ENCODE measurements around the gene COL8A2.
A peak's percentile ranks its signal among the peaks of the same experiment; 100 is the strongest.

COL8A2 gene

DNA sequence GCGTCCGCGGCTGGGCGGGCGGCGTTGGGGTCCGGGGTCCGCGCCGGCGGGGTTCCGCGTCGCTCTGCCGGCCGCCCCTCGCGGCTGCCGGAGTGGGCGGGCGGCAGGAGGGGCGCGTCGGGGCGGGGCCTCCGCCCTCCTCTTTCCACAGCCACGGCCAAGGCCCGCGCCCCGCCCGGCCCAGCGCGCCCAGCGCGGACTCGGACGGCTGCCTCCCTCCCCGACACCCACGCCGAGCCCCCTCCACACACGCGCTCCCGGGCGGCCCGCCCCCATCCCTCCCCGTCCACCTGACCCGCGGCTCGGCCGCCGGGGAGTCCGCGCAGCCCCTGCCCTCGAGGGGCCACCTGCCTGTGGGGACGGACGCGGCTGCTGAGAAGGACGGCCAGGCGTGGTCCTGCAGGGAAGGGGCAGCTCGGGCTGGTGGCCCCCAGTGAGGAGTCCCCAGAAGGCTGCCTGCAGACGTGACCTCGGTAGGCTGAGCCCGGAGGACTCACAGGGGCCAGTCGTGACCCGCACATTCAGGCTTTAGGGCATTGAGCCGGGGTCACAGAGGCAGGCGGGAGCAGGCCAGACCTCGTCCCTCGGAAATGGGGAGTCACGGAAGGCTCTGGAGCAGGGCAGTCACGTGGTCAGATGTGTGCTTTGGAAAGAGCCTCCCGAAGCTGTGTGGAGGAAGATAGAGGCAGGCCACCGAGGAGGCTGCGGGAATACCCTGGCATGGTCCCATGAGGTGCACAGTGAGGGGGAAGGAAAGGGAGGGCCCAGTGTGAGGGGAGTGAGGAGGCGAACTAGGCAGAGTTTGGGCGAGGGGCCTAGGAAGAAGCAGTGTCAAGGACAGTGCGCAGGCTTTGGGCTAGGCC lies at the start of gene COL8A2:
TSS of gene COL8A2 (minus strand) at position 94 of the 863 bp plus-strand sequence. CDS start 24,980 bp downstream, outside the sequence.
- TF ChIP-seq, protein P1, sequence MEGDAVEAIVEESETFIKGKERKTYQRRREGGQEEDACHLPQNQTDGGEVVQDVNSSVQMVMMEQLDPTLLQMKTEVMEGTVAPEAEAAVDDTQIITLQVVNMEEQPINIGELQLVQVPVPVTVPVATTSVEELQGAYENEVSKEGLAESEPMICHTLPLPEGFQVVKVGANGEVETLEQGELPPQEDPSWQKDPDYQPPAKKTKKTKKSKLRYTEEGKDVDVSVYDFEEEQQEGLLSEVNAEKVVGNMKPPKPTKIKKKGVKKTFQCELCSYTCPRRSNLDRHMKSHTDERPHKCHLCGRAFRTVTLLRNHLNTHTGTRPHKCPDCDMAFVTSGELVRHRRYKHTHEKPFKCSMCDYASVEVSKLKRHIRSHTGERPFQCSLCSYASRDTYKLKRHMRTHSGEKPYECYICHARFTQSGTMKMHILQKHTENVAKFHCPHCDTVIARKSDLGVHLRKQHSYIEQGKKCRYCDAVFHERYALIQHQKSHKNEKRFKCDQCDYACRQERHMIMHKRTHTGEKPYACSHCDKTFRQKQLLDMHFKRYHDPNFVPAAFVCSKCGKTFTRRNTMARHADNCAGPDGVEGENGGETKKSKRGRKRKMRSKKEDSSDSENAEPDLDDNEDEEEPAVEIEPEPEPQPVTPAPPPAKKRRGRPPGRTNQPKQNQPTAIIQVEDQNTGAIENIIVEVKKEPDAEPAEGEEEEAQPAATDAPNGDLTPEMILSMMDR (IDR thresholded peaks at IDR 0.05; ENCODE audit: low read depth, low read length): no peak
- no peak for DNase-seq
- Histone ChIP-seq H3K27ac (no peak within 1 kb of the TSS), H3K4me3 (ENCODE audit: low read depth, low read length) (no peak within 1 kb of the TSS), H3K9me3 (ENCODE audit: severe bottlenecking) (peaks cover 3% of the 10 kb centered on the region), H3K36me3 (no peaks in the 10 kb centered on the region), H3K27me3 (ENCODE audit: insufficient read depth, low read depth, severe bottlenecking) (no peaks in the 10 kb centered on the region)

DNA sequence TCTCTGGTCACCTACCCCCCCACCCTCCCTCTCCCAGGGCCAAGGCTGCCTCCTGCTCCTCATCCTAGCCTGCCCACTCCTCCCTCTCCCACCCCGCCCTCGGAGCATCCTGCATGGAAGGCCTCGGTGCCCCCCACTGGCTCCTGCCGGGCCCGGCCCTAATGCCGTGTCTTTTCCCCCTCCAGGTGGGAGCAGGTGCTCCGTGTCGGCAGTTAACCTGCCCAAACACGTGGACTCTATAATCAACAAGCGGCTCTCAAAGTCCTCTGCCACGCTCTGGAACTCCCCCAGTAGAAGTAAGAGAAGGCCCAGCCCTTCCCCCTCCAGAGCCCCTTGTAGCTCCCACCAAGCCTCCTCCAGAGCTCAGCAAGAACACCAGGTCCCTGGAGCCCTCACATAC lies 49.7 kb upstream of the COL8A2 start:
- no peak overlapping the region for H3K4me3 ChIP-seq (ENCODE audit: low read depth, low read length)
- TF ChIP-seq, protein P1 (IDR thresholded peaks at IDR 0.05; ENCODE audit: low read depth, low read length): no peak
- H3K9me3 ChIP-seq (ENCODE audit: severe bottlenecking): no peaks in the 10 kb centered on the region
- H3K27me3 ChIP-seq (ENCODE audit: insufficient read depth, low read depth, severe bottlenecking): no peaks in the 10 kb centered on the region
- H3K36me3 ChIP-seq: peaks cover 82% of the 10 kb centered on the region
- H3K27ac ChIP-seq: no peak overlapping the region
- no peak for DNase-seq

DNA sequence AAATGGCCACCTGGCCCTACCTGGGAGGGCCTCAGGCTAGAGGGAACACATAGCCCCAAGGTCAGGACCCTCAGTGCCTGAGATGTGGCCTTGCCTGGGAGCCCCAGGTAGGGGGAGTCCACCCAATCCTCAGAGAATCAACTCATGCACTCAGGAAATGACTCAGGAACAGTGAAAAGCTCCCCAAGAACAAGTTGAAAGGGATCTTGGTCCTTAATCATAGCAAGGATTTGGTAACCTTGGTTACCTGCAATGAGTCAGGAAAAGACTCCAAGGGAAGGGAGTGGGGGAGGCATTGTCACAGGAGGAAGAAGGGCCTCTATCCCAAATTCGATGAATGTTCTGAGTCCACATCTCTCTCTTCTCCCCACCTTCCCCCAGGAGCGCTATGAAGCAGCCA lies 48.0 kb upstream of the COL8A2 start:
- Histone ChIP-seq H3K9me3 (ENCODE audit: severe bottlenecking) (no peaks in the 10 kb centered on the region), H3K27ac (peak overlapping the region; percentile 88), H3K36me3 (peaks cover 77% of the 10 kb centered on the region), H3K27me3 (ENCODE audit: insufficient read depth, low read depth, severe bottlenecking) (no peaks in the 10 kb centered on the region), H3K4me3 (ENCODE audit: low read depth, low read length) (no peak overlapping the region)
- no peak for DNase-seq
- TF ChIP-seq, protein P1 (IDR thresholded peaks at IDR 0.05; ENCODE audit: low read depth, low read length): no peak

DNA sequence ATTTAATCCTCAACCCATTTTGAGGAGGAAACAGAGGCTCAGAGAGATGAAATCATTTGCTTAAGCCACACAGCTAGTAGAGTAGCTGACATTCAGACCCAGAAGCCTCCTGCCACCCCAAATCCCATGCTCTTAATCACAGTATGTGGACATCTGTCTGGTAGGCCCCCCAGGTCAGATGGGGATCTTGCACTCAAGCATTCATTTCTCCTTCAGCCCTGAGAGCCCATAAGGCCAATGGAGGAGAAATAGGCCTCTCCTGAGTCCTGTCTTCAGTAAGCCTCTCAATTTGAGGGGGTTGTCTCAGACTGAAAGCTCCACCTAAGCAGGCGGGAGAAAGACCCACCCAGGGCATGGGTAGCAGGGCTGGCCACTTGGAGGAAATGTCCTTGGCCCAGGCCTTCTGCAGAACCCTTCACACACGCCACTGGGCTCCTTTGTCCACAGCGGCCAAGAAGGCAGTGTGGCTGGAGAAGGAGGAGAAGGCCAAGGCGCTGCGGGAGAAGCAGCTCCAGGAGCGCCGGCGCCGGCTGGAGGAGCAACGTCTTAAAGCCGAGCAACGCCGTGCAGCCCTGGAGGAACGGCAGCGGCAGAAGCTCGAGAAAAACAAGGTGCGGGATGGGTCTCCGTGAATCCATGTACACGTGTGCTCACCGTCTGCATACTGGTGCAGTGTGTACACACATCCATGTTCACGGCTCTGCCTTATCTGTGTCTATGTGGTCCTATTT lies 47.2 kb upstream of the COL8A2 start:
- DNase-seq: peak; percentile 85
- Histone ChIP-seq H3K4me3 (ENCODE audit: low read depth, low read length) (no peak overlapping the region), H3K9me3 (ENCODE audit: severe bottlenecking) (no peaks in the 10 kb centered on the region), H3K36me3 (peaks cover 79% of the 10 kb centered on the region), H3K27me3 (ENCODE audit: insufficient read depth, low read depth, severe bottlenecking) (no peaks in the 10 kb centered on the region), H3K27ac (peak overlapping the region; percentile 88)
- TF ChIP-seq, protein P1 (IDR thresholded peaks at IDR 0.05; ENCODE audit: low read depth, low read length): no peak

DNA sequence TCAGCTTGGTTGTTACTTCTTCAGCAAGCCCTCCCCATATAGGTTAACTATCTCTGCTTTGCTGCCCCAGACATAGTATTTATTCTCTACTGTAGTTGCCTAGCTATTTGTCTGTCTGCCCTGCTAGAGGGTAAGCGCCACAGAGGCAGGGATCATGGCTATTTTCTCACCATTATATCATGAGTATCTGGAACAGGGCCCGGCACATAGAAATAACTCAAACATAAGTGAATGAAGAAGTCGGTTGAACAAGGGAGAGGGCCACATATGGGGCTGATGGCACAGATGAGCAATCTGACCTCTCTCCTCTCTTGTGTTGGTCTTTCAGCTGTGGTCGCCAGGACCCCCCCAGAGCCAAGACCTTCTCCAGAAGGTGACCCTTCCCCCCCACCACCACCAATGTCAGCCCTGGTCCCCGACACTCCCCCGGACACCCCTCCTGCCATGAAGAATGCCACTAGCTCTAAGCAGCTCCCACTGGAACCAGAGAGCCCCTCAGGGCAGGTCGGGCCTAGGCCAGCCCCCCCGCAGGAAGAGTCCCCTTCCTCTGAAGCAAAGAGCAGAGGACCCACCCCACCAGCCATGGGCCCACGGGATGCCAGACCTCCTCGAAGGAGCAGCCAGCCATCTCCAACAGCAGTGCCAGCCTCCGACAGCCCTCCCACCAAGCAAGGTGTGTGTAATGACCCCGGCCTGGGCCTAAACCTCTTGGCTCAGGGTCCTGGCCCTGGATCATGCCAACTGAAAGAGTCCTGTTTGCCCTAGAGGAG lies 45.8 kb upstream of the COL8A2 start:
- no peak for DNase-seq
- TF ChIP-seq, protein P1 (IDR thresholded peaks at IDR 0.05; ENCODE audit: low read depth, low read length): no peak
- no peak overlapping the region for H3K4me3 ChIP-seq (ENCODE audit: low read depth, low read length)
- no peaks in the 10 kb centered on the region for H3K9me3 ChIP-seq (ENCODE audit: severe bottlenecking)
- H3K27me3 ChIP-seq (ENCODE audit: insufficient read depth, low read depth, severe bottlenecking): no peaks in the 10 kb centered on the region
- H3K27ac ChIP-seq: peak overlapping the region; percentile 88
- H3K36me3 ChIP-seq: peaks cover 76% of the 10 kb centered on the region

All from WERI-Rb-1 (cell line).